Measurements from ENCODE around the gene SLC34A1.
"Not testable (repeated sequence)": the region's sequence is repeated elsewhere in the genome, so short reads cannot be mapped to it uniquely, and the experiment has no call there.

Gene SLC34A1

GRCh38 chr5:177369645-177370440, 14.4 kb upstream of the SLC34A1 start:
- no peak for DNase-seq

GRCh38 chr5:177370488-177371119, 13.6 kb upstream of the SLC34A1 start:
- DNase-seq, result peak; percentile 30

- DNase-seq, result no peak
These were observed 12.9 kb upstream of the SLC34A1 start for GRCh38 chr5:177371120-177372033.

GRCh38 chr5:177372034-177372896, 12.0 kb upstream of the SLC34A1 start:
- DNase-seq, result no peak

- DNase-seq, result no peak
These were observed 11.3 kb upstream of the SLC34A1 start for GRCh38 chr5:177372910-177373309.

- DNase-seq, result no peak
These were observed 10.4 kb upstream of the SLC34A1 start for GRCh38 chr5:177373806-177374205.

GRCh38 chr5:177374211-177374610, 10.0 kb upstream of the SLC34A1 start:
- no peak for DNase-seq

- not testable (repeated sequence) for DNase-seq
These were observed 8.7 kb upstream of the SLC34A1 start for GRCh38 chr5:177375516-177375915.

- DNase-seq, result no peak
These were observed 8.1 kb upstream of the SLC34A1 start for GRCh38 chr5:177376107-177376506.

GRCh38 chr5:177377851-177378776, 6.1 kb upstream of the SLC34A1 start:
- no peak for DNase-seq

- DNase-seq, result no peak
These were observed 5.0 kb upstream of the SLC34A1 start for GRCh38 chr5:177378884-177379883.

- no peak for DNase-seq
These were observed 3.5 kb upstream of the SLC34A1 start for GRCh38 chr5:177380805-177381126.

- no peak for DNase-seq
These were observed 1.7 kb upstream of the SLC34A1 start for GRCh38 chr5:177382423-177383029.

- no peak for DNase-seq
These were observed 1.1 kb upstream of the SLC34A1 start for GRCh38 chr5:177383181-177383580.

- DNase-seq, result no peak
These were observed 1.5 kb downstream of the SLC34A1 start for GRCh38 chr5:177385720-177386119.

- DNase-seq, result no peak
These were observed 2.3 kb downstream of the SLC34A1 start for GRCh38 chr5:177386542-177386941.

GRCh38 chr5:177387405-177387804, 3.2 kb downstream of the SLC34A1 start:
- DNase-seq, result no peak

GRCh38 chr5:177388521-177389052, 4.4 kb downstream of the SLC34A1 start:
- DNase-seq, result no peak
